HS-27A (cell line): ENCODE data around the gene GPR161.

Source experiments
- DNase-seq: peaks from one replicate; pipeline ENCODE4 v3.0.0-alpha.2; 2012; ENCODE audit warnings: low read depth, missing footprints

Gene GPR161

GRCh38 chr1:168105846-168106245 lies 30.9 kb downstream of the GPR161 start:
- no peak for DNase-seq

- no peak for DNase-seq
Measured at GRCh38 chr1:168104535-168104934, 32.2 kb downstream of the GPR161 start.

DNA sequence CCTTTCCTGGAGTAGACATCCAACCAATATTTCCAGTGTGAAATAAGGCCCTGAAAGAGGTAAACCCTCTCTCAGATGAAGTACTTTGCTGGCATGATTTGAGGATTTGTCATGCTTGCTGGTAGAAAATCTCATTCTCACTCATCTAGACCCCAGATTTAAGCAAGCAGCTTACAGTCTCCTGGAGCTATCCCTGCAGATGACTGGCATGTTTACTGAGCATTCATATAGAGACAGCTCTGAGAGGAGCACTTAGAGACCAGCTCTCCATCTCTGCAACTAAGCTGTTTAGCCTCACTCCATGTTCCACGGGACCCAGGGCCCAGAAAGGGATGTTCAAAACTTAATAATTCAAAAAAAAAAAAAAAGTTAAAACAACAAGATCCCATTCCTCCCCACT lies 34.2 kb downstream of the GPR161 start:
- no peak for DNase-seq

DNA sequence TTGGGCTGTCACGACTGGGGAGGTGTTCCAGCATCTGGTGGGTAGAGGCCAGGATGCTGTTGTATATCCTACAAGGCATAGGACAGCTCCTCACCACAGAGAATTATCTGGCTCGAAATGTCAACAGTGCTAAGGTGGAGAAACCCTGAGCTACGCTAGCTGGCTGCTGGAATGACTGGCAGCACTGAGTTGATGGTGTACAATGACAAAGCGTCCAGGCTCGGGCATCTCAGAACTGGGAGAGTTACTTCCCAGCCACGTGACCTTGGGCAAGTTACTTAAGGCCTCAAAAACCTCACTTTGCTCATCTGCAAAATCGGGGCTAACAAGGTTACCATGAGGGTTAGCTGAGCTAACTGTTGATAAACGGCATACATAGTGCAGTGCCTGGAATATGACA lies 35.4 kb downstream of the GPR161 start:
- DNase-seq: no peak

DNA sequence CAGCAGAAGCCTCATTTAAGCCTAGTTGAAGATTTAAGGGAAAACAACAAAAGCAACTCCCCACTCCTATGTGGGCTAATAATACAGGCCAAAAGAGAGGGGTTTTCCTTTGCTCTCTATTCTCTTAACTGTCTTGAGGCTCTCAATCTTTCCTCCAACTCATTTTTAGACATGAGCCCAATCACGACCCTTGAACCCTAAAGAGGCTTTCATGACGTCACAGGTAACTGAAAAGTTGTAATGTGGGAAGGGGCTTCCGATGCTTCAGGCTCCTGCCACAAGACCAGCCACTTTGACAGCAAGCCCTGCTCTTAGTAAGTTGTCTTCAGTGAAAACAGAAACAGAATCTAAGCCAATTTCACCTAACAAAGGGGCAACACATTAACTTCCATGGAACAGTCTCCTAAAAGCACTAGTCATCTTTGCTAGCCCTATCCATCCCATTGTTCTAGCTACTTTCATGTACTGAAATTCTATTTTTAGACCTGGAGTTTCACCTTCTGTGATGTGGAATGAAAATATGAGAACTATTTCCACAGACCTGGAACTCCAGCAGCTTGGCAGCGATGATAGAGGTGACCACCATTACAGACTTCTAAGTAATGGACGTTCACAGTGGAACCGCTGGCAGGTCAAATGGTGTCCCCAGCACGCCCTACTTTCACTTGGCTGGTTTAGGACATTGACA lies 36.3 kb downstream of the GPR161 start:
- no peak for DNase-seq

DNA sequence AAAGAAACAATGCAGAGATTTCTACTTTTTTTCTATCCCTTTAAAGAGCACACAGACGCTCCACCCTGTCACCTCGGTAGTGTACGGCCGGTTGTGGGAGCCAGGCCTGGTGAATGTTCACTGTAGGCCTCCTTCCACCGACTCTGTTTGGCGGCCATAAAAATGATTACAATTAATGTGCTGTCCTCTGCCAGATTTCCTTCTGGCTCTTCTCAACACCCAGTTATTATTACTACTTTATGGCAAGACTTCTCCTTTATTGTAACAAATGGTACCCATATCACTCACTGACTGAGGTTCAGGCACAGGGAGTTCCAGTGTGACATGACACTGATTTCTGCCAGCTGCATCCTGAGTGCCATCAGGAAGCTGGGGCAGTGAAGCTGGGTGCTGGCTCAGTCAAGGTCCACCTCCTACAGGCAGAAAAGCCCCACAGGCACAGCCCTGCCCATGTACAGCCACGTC lies 37.4 kb downstream of the GPR161 start:
- no peak for DNase-seq

DNA sequence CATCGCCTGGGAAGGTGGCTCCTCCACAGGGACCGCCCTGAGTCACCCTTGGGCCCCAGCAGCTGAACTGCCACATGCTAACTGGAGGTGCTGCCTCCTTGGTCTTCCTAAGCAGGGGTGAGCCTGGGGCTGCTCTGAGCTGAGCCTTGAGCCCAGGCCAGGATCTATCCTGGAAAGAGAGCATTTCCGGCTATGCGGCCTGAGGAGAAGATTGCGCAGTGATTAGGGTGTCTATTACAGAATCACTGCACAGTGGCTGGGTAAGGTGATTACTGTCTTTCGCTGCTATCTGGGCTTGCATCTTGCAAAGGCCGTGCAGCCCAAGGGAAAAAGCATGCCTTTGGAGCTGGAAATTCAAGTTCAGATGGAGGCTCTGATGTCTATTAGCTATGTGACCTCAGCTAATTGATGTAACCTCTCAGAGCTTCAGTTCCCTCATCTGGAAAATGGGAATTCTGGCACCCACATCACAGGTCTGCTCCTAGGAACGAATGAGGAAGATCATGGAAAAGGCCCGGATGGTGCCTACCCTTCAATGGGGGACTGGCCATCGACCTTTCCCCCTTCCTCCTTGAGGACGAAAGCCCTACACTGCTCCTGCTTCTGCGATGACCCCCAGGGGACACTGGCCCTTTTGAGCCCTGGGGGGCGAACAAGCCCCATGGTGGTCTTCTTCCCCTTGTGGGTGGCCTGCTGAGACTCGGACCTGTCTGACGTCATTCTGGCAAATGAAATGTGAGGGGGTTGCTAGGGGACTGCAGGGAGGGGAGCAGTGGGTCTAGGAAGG lies 38.0 kb downstream of the GPR161 start:
- no peak for DNase-seq

- no peak for DNase-seq
Measured at GRCh38 chr1:168097921-168098528, 38.7 kb downstream of the GPR161 start.

DNA sequence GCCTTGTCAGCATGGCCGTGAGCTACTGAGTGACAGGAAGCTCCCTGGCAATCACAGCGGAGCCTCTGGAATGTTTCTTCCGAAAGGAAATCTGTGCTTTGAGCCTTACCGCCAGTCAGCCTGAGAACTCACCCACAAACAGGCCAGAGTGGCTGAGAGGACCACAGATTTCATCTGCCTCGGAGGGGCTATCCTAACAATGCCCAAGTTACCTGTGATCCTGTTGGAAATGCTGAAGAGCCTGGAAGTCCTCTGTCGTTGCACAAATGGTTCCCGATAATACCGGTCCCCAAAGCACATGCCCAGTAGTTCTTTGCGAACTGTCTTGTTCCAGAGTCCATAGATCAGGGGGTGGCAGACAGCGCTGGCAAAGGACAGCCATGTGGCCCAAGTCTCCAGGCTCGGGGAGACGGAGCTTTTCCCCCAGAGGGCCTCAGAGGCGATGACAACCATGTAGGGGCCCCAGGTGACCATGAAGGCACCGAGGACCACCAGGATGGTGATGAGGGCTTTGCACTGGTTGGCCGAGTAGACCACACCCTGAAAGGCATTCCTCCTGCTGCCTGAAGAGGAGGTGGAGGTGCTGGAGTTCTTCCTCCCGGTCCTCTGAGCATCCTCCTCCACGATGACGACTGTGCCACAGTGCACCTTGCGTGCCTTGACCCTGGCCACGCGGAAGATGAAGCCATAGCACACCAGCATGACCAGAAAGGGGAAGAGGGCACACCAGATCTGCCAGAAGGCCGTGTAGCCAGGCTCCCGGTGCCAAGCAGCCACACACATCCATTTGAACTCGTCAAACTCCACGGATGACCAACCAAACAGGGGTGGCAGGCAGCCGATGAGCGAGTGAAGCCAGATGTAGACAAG lies 40.2 kb downstream of the GPR161 start:
- DNase-seq: no peak

- no peak for DNase-seq
Measured at GRCh38 chr1:168095476-168095875, 41.3 kb downstream of the GPR161 start.

- DNase-seq: no peak
Measured at GRCh38 chr1:168093616-168094015, 43.1 kb downstream of the GPR161 start.

DNA sequence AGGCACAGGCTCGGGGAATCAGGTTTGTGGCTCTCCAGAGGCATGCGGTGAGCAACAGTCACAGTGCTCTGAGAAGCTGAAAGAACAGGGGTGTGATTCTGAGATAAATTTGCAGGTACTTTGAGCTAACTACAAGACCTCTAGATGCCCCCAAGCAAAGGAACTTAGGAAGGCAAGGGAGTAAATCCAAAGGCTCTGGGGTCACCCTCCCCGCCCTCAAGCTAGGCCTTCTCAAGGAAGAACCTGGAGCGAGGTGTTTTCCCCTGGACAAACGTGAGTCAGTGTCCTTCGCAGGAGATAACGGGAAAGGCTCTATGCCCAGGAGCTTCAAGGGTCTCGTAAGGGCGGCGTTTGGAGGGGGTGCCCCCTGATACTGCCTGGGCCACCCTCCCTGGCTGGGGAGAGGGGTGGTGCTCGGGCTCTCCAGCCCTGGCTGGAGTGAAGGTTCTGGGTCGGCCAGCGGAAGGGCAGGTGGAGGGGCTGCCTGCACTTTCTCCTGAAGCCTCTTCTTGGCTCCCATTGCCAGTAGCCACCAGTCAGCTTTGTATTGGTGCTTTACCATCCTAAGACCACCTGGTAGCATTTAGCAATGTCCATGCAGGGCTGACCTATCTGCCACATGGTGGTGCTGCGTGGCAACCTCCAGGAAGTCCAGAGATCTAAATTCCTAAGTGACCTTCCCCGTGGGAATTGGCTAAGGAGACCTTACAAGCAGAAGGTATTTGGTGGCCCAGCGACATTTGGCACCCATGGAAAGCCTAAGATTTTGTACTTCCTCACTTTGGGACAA lies 44.0 kb downstream of the GPR161 start:
- no peak for DNase-seq

DNA sequence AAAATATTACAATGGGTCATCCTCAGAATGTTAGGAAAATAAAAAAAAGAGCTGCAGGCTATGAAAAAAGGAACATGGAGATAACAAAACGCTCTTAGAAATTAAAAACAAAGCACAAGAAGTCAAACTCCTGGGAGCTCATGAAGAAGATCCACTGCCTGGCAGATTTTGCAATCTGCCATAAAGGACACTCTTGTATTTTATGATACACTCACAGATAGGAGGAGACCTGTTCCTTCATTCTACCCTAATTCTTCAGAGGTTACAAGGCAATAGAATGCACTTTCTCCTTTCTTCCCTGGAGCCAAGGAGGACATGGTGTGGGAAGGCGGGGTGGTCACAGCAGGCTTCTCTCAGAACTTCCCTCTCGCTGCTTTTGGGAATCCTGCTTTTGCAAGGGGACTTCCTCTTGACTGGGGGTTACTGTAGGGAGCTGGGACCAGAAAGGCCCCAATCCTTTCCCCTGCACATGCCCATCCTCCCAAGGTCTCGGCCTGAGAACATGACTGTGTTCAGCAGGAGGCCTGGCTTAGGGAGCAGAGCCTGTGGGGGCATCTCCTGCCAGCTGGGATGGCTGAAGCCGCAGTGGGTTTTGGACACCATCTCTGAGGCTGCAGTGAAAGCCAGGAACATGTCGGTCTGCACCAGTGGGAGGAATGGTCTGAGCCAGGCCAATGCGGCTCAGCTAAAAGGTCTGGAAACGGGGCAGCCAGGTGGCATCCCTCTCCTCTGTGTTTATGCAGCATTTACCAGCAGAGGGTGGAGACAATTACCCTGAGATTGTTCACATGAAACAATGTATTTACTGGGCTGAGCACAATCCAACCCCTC lies 44.8 kb downstream of the GPR161 start:
- no peak for DNase-seq

GRCh38 chr1:168091063-168091462 lies 45.7 kb downstream of the GPR161 start:
- no peak for DNase-seq

DNA sequence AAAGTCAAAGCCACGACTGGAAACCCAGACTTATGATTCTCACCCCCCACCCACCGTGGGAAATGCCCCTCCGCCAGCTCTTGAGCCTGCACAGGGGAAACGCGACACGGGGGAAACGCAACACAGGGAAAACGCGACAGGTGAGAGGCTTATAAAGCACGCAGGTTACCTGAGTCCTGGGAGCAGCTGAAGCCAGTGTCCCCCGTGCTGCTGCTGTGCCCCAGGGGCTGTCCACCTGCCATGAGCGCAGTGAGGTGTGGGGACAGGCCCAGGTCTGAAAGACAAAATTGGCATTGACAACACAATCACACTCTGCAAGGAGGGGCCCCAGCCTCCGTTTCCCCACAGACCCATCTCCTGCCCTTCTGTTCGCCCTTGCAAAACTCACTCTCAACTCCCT lies 46.3 kb downstream of the GPR161 start:
- no peak for DNase-seq

DNA sequence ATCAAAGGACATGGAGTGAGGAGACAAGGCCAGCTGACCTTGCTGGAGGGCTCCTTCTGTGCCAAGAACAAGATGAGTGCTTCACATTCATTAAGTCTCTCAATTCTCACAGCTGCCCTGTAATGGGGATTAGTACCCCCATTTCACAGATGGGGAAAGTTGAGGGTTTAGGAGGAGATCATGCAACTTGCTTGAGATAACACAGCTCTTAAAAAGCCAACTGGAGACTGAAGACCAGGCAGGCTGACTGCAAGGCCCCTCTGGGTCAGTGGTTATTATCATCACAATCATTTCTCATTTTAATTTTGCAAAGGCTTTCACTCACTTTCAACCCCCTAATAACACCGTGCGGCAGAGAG lies 46.8 kb downstream of the GPR161 start:
- no peak for DNase-seq

DNA sequence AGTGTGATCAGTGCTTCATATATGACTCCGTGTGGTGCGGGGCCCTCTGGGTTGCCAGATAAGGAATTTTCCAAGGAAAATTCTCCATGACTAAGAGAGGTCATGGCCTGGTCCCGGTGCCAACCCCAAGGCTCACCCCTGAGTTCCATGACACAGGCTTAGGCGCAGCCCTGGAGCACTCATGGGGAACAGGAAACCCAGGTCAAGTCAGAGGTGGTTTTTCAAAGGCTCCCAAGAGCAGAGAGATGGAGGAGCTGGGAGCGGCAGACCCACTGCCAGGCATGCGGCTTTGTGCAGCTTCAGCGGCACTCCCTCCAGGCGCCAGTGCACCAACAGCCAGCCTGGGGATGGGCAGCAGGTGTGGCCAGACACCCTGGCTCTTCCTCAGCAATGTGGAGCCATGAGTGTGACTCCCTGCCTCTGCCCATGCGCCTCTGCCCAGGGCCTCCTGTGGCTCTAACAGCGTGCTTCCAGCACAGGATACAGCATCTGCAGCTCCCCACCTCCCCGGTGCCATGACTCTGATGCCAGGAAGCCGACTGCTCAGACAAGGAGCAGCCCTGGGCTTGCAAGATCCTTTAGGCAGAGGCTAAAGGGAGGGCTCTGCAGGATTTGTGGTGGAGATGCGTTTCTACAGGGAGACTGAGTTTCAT lies 47.3 kb downstream of the GPR161 start:
- no peak for DNase-seq

- DNase-seq: no peak
Measured at GRCh38 chr1:168088511-168089325, 48.0 kb downstream of the GPR161 start.

- DNase-seq: no peak
Measured at GRCh38 chr1:168087696-168088095, 49.0 kb downstream of the GPR161 start.
